H1 (cell line): ENCODE data around the gene EXOG. TPM values are rescaled to one million over a fixed set of nuclear protein-coding genes. Genes with fewer than 3 reads are reported as not detected.

Source experiments
- CTCF ChIA-PET: fragments of 300-600 bp; sonication (Branson Sonifier 250); formaldehyde crosslinking; loops from one replicate; lab custom pipeline; 2021; ENCODE audit not compliant: partially characterized antibody; lab: Charles Lee
- POLR2A ChIA-PET: fragments of 300-600 bp; sonication (Branson Sonifier 250); formaldehyde crosslinking; loops from one replicate; lab custom pipeline; 2021; ENCODE audit warnings: inconsistent platforms; ENCODE audit not compliant: partially characterized antibody; lab: Charles Lee
- DNase-seq, 2 experiments: peaks; one replicate each; pipeline versions ENCODE4 v3.0.0 to v3.0.0-alpha.2; 2010 to 2022; ENCODE audit warnings: low spot score in 2 of 2, low read depth in 1 of 2, mixed read lengths in 1 of 2
- FAIRE-seq: peaks from 2 replicates; lab custom pipeline; 2011; peaks lifted over from hg19 to GRCh38; lab: Jason Lieb, UNC
- H2AFZ ChIP-seq: 2 replicates; pipeline ENCODE4 v1.8.1; 2012; ENCODE audit warnings: low read length, inconsistent platforms
- H2AK5ac ChIP-seq: 2 replicates; pipeline ENCODE4 v1.6.1; 2013; ENCODE audit warnings: low read depth, low read length
- H2BK120ac ChIP-seq: replicated peaks from 2 replicates; pipeline ENCODE3; 2013; ENCODE audit warnings: low read depth, low read length, inconsistent platforms
- H2BK12ac ChIP-seq: 2 replicates; pipeline ENCODE4 v1.6.1; 2013; ENCODE audit warnings: low read depth, low read length
- H2BK15ac ChIP-seq: 2 replicates; pipeline ENCODE4 v1.6.1; 2013; ENCODE audit warnings: low read length
- H2BK20ac ChIP-seq: 2 replicates; pipeline ENCODE4 v1.6.1; 2013; ENCODE audit warnings: low read length
- H2BK5ac ChIP-seq: 2 replicates; pipeline ENCODE4 v1.6.1; 2013; ENCODE audit warnings: low read depth, low read length
- H3K14ac ChIP-seq: 2 replicates; pipeline ENCODE4 v1.6.1; 2013; ENCODE audit warnings: inconsistent platforms; ENCODE audit not compliant: insufficient read length
- H3K18ac ChIP-seq: 2 replicates; pipeline ENCODE4 v1.6.1; 2013; ENCODE audit warnings: low read length; ENCODE audit errors: extremely low read depth
- H3K23ac ChIP-seq: 2 replicates; pipeline ENCODE4 v1.6.1; 2013; ENCODE audit warnings: inconsistent platforms; ENCODE audit not compliant: insufficient read length
- H3K23me2 ChIP-seq: 2 replicates; pipeline ENCODE4 v1.6.1; 2013; ENCODE audit warnings: low read depth, low read length
- H3K27ac ChIP-seq: 2 replicates; pipeline ENCODE4 v1.6.1; 2011; ENCODE audit warnings: low read depth, low read length, inconsistent platforms
- H3K27me3 ChIP-seq, 4 experiments: replicated peaks in 1 of 4; 1 replicate in 1 of 4; 2 replicates in 3 of 4; pipeline versions ENCODE4 v1.6.1 to v1.8.1; 2011 to 2013; ENCODE audit warnings: low read length in 3 of 4, mild to moderate bottlenecking in 3 of 4, inconsistent platforms in 2 of 4, mixed read lengths in 2 of 4, moderate library complexity in 1 of 4; ENCODE audit not compliant: control insufficient read depth in 3 of 4, insufficient read depth in 3 of 4; ENCODE audit errors: extremely low read depth in 1 of 4
- H3K36me3 ChIP-seq, 4 experiments: 2 replicates each; pipeline versions ENCODE4 v1.6.1 to v1.8.1; 2011 to 2013; ENCODE audit warnings: mild to moderate bottlenecking in 4 of 4, low read length in 3 of 4, moderate library complexity in 2 of 4, control low read depth in 1 of 4, inconsistent platforms in 1 of 4; ENCODE audit not compliant: insufficient read depth in 4 of 4, control insufficient read depth in 2 of 4
- H3K4ac ChIP-seq: replicated peaks from 2 replicates; pipeline ENCODE3; 2013; ENCODE audit warnings: low read length, low read depth, mixed read lengths, inconsistent platforms; ENCODE audit not compliant: insufficient read length
- H3K4me1 ChIP-seq, 4 experiments: replicated peaks in 1 of 4; 1 replicate in 1 of 4; 2 replicates in 3 of 4; pipeline versions ENCODE4 v1.6.1 to v1.8.1; 2011 to 2013; ENCODE audit warnings: low read length in 3 of 4, inconsistent platforms in 2 of 4, mixed read lengths in 1 of 4; ENCODE audit not compliant: insufficient read depth in 4 of 4, control insufficient read depth in 3 of 4
- H3K4me2 ChIP-seq, 2 experiments: 2 replicates each; pipeline versions ENCODE4 v1.6.1 to v1.8.1; 2011 to 2013; ENCODE audit warnings: low read depth in 2 of 2, low read length in 2 of 2, control low read depth in 1 of 2, inconsistent platforms in 1 of 2, mild to moderate bottlenecking in 1 of 2; ENCODE audit not compliant: insufficient read depth in 1 of 2
- H3K4me3 ChIP-seq, 4 experiments: fragments of 200-600, 300-600 bp in 1 of 4; sonication (generic), shearing (Covaris generic), sonication (Bioruptor Twin) in 1 of 4; 2 replicates each; pipeline versions ENCODE4 v1.5.1 to v1.8.1; 2011 to 2016; ENCODE audit warnings: low read length in 4 of 4, low read depth in 3 of 4, control low read depth in 2 of 4, inconsistent platforms in 2 of 4, mild to moderate bottlenecking in 2 of 4, mixed read lengths in 1 of 4, moderate library complexity in 1 of 4; ENCODE audit not compliant: insufficient read depth in 2 of 4; ENCODE audit errors: extremely low read depth in 1 of 4
- H3K56ac ChIP-seq: replicated peaks from 2 replicates; pipeline ENCODE3; 2013; ENCODE audit warnings: low read depth, mild to moderate bottlenecking, mixed read lengths, low read length, inconsistent platforms; ENCODE audit not compliant: insufficient read length
- H3K79me1 ChIP-seq: 2 replicates; pipeline ENCODE4 v1.6.1; 2013; ENCODE audit warnings: low read depth, low read length, control low read depth
- H3K79me2 ChIP-seq, 2 experiments: 2 replicates each; pipeline versions ENCODE4 v1.6.1 to v1.8.1; 2012 to 2013; ENCODE audit warnings: low read length in 2 of 2, mild to moderate bottlenecking in 2 of 2, inconsistent platforms in 1 of 2; ENCODE audit not compliant: insufficient read depth in 2 of 2, control insufficient read depth in 1 of 2
- H3K9ac ChIP-seq, 4 experiments: replicated peaks in 1 of 4; 1 replicate in 1 of 4; 2 replicates in 3 of 4; pipeline versions ENCODE4 v1.6.1 to v1.8.1; 2011 to 2013; ENCODE audit warnings: low read depth in 3 of 4, low read length in 3 of 4, control low read depth in 2 of 4, mild to moderate bottlenecking in 2 of 4, moderate library complexity in 2 of 4, inconsistent platforms in 1 of 4; ENCODE audit errors: extremely low read depth in 1 of 4
- H3K9me3 ChIP-seq, 2 experiments: 2 replicates each; pipeline versions ENCODE4 v1.6.1 to v1.8.1; 2012 to 2013; ENCODE audit warnings: mild to moderate bottlenecking in 2 of 2, moderate library complexity in 2 of 2, control low read depth in 1 of 2, inconsistent platforms in 1 of 2, low read depth in 1 of 2, low read length in 1 of 2, mixed read lengths in 1 of 2; ENCODE audit not compliant: insufficient read depth in 2 of 2
- H4K20me1 ChIP-seq, 2 experiments: replicated peaks in 1 of 2; 2 replicates each; pipeline versions ENCODE3 to v1.8.1; 2011 to 2013; ENCODE audit warnings: inconsistent platforms in 2 of 2, low read length in 2 of 2, mild to moderate bottlenecking in 1 of 2; ENCODE audit not compliant: insufficient read depth in 2 of 2, control insufficient read depth in 1 of 2
- H4K5ac ChIP-seq: 2 replicates; pipeline ENCODE4 v1.6.1; 2013; ENCODE audit warnings: low read length, low read depth, mixed read lengths, inconsistent platforms; ENCODE audit not compliant: insufficient read length
- H4K8ac ChIP-seq: 2 replicates; pipeline ENCODE4 v1.8.0; 2013; ENCODE audit warnings: mild to moderate bottlenecking, moderate library complexity, low read length, inconsistent platforms; ENCODE audit not compliant: insufficient read depth; ENCODE audit errors: extremely low read depth
- H4K91ac ChIP-seq: replicated peaks from 2 replicates; pipeline ENCODE3; 2013; ENCODE audit warnings: low read length, mixed read lengths, inconsistent platforms; ENCODE audit not compliant: insufficient read length
- ASH2L ChIP-seq: fragments of 200-600, 300-600 bp; sonication (generic); IDR thresholded peaks from one replicate; pipeline ENCODE4 v1.7.1; 2017; ENCODE audit warnings: low read length
- EGR1 ChIP-seq: IDR thresholded peaks from 2 replicates; pipeline ENCODE4 v1.6.1; 2011; ENCODE audit warnings: low read depth, low read length, borderline replicate concordance
- KDM1A ChIP-seq: fragments of 200-600, 300-600 bp; sonication (generic); IDR thresholded peaks from 2 replicates; pipeline ENCODE4 v1.7.1; 2016; ENCODE audit warnings: mild to moderate bottlenecking, low read length, borderline replicate concordance
- KDM4A ChIP-seq: IDR thresholded peaks from one replicate; pipeline ENCODE4 v1.7.1; 2012; ENCODE audit warnings: low read depth, mild to moderate bottlenecking, moderate library complexity, low read length, inconsistent platforms; ENCODE audit not compliant: severe bottlenecking
- RXRA ChIP-seq: IDR thresholded peaks from 2 replicates; pipeline ENCODE4 v1.6.1; 2011; ENCODE audit warnings: low read depth, mild to moderate bottlenecking, low read length, moderate library complexity; ENCODE audit not compliant: insufficient read depth
- SIRT6 ChIP-seq: IDR thresholded peaks from one replicate; pipeline ENCODE4 v1.7.1; 2012; ENCODE audit warnings: low read length, inconsistent platforms
- SP2 ChIP-seq: IDR thresholded peaks from 2 replicates; pipeline ENCODE4 v1.6.1; 2012; ENCODE audit warnings: mild to moderate bottlenecking, low read length, inconsistent platforms
- WGBS, 2 experiments: shearing (Covaris generic) in 1 of 2; methylation state at CpG; one replicate each; pipeline versions ENCODE4 v1.1.6 to v1.1.7; 2013 to 2015; ENCODE audit warnings: low lambda C conversion rate in 2 of 2, mixed read lengths in 2 of 2, inconsistent platforms in 1 of 2, low coverage in 1 of 2, missing lambda C conversion rate in 1 of 2; ENCODE audit not compliant: insufficient replicate concordance in 2 of 2, insufficient coverage in 1 of 2, insufficient read length in 1 of 2; ENCODE audit errors: extremely low coverage in 1 of 2, missing lambda C conversion rate in 1 of 2; 5-methylcytosine and 5-hydroxymethylcytosine counted together
- polyA plus RNA-seq, 7 experiments: library from polyadenylated mRNA; depleted of rRNA in 3 of 7; stranded (reverse) in 5 of 7; unstranded in 2 of 7; fragments of >200 nt in 5 of 7; fragments of 200-250 nt in 2 of 7; gene quantifications; 1 replicate in 5 of 7; 2 replicates in 1 of 7; 4 replicates in 1 of 7; pipeline versions ENCODE4 v1.2.1 to v1.2.3, GENCODE V29; 2011 to 2013; ENCODE audit warnings: missing spikeins in 2 of 7, mixed read lengths in 2 of 7
- total RNA-seq: library from RNA; stranded (reverse); fragmentation: NEBNext Ultra II Directional; extraction: Animal tissue kit (Norgen Biotek cat#: 25700); gene quantifications from 2 replicates; pipeline ENCODE4 v1.2.1, GENCODE V29; 2021

EXOG gene
- total and polyA plus RNA-seq, 2 of the 8 experiments (the other 6 are each of a cell fraction or from before 2014, with no cell fraction given) = 7.2 to 12.9 TPM

- POLR2A ChIA-PET = interaction anchor here (1.4 to 1.5 kb wide), 2 partner anchors 9 to 10 kb away, joined by 3 read pairs; no protein-coding TSS in a partner anchor
- Histone ChIP-seq H3K14ac (no peak overlapping the region), H3K4me1 (peaks cover 0 to 15% (median 8%) of the 10 kb centered on the region in 4 experiments; a peak in 6 of 7 replicates), H3K23me2 (no peaks in the 10 kb centered on the region), H4K5ac (no peak overlapping the region), H3K36me3 (no peaks in the 10 kb centered on the region), H3K9me3 (peaks cover 4 to 11% of the 10 kb centered on the region in 2 experiments; a peak in 3 of 4 replicates), H2BK20ac (no peak overlapping the region), H2BK120ac (no peak overlapping the region), H3K18ac (no peak overlapping the region), H2AFZ (no peak overlapping the region), H3K9ac (no peak overlapping the region), H3K56ac (no peak overlapping the region), H3K4ac (no peak overlapping the region), H2BK12ac (no peak overlapping the region), H2AK5ac (no peak overlapping the region), H3K79me1 (no peaks in the 10 kb centered on the region), H4K8ac (no peak overlapping the region), H3K23ac (no peak overlapping the region), H4K91ac (no peak overlapping the region), H2BK15ac (no peak overlapping the region), H2BK5ac (no peak overlapping the region), H4K20me1 (no peaks in the 10 kb centered on the region), H3K4me3 (no peak overlapping the region), H3K79me2 (no peaks in the 10 kb centered on the region), H3K27ac (no peak overlapping the region), H3K27me3 (no peaks in the 10 kb centered on the region), H3K4me2 (no peak overlapping the region)
- WGBS, 2 experiments = 90% methylated on average over 2 of the region's 2 CpGs; no CpG with 5 or more reads in 1 of the 2 experiments
- no peak for FAIRE-seq
- TF ChIP-seq SIRT6 (no peak), EGR1 (no peak), KDM4A (no peak), SP2 (no peak), RXRA (no peak), KDM1A (no peak), ASH2L (no peak)
- CTCF ChIA-PET = interaction anchor here (0.6 to 1.5 kb wide), 10 partner anchors 10 to 128 kb away, joined by 3 to 5 read pairs (median 4); no protein-coding TSS in a partner anchor
- peak in 1 of 2 experiments; percentile 27 for DNase-seq
Measured at GRCh38 chr3:38534180-38534579, 38.0 kb downstream of the EXOG start.
